IPS-18c (cell line): ENCODE measurements around the gene LTBP4.

Experiments used
- H3K4me3 ChIP-seq: 2 replicates; pipeline ENCODE4 v1.7.0; 2013; ENCODE audit warnings: low read depth, mild to moderate bottlenecking, low read length, moderate library complexity; ENCODE audit not compliant: insufficient read depth
- H3K9me3 ChIP-seq: one replicate; pipeline ENCODE4 v1.6.1; 2013; ENCODE audit warnings: mild to moderate bottlenecking, low read length, moderate library complexity; ENCODE audit not compliant: control insufficient read depth, insufficient read depth

Gene LTBP4

GRCh38 chr19:40661616-40662015 is 60.4 kb downstream of the LTBP4 start:
- Histone ChIP-seq H3K4me3 (no peak overlapping the region), H3K9me3 (no peaks in the 10 kb centered on the region)

- H3K9me3 ChIP-seq: no peaks in the 10 kb centered on the region
- H3K4me3 ChIP-seq: peak overlapping the region; percentile 81
Observed at GRCh38 chr19:40662925-40663694, 61.9 kb downstream of the LTBP4 start.

GRCh38 chr19:40663695-40664692 is 62.8 kb downstream of the LTBP4 start:
- H3K9me3 ChIP-seq: no peaks in the 10 kb centered on the region
- peak overlapping the region; percentile 81; the same call in 1 of the 2 replicates for H3K4me3 ChIP-seq

GRCh38 chr19:40666803-40667438 is 65.8 kb downstream of the LTBP4 start:
- Histone ChIP-seq H3K4me3 (no peak overlapping the region), H3K9me3 (no peaks in the 10 kb centered on the region)

GRCh38 chr19:40667602-40668001 is 66.4 kb downstream of the LTBP4 start:
- no peaks in the 10 kb centered on the region for H3K9me3 ChIP-seq
- no peak overlapping the region for H3K4me3 ChIP-seq

GRCh38 chr19:40668991-40669614 is 67.9 kb downstream of the LTBP4 start:
- H3K9me3 ChIP-seq: no peaks in the 10 kb centered on the region
- no peak overlapping the region for H3K4me3 ChIP-seq

GRCh38 chr19:40671404-40671803 is 70.2 kb downstream of the LTBP4 start:
- no peak overlapping the region for H3K4me3 ChIP-seq
- H3K9me3 ChIP-seq: no peaks in the 10 kb centered on the region

- Histone ChIP-seq H3K4me3 (no peak overlapping the region), H3K9me3 (no peaks in the 10 kb centered on the region)
Observed at GRCh38 chr19:40672038-40672437, 70.9 kb downstream of the LTBP4 start.

- no peak overlapping the region for H3K4me3 ChIP-seq
- no peaks in the 10 kb centered on the region for H3K9me3 ChIP-seq
Observed at GRCh38 chr19:40672573-40673299, 71.6 kb downstream of the LTBP4 start.

GRCh38 chr19:40673397-40673796 is 72.2 kb downstream of the LTBP4 start:
- H3K4me3 ChIP-seq: no peak overlapping the region
- no peaks in the 10 kb centered on the region for H3K9me3 ChIP-seq

GRCh38 chr19:40674291-40674690 is 73.1 kb downstream of the LTBP4 start:
- Histone ChIP-seq H3K4me3 (no peak overlapping the region), H3K9me3 (no peaks in the 10 kb centered on the region)

- Histone ChIP-seq H3K4me3 (no peak overlapping the region), H3K9me3 (no peaks in the 10 kb centered on the region)
Observed at GRCh38 chr19:40677156-40677555, 76.0 kb downstream of the LTBP4 start.
